HepG2 (cell line): ENCODE measurements around the gene METRN. TPM values are rescaled to one million over a fixed set of nuclear protein-coding genes. Genes with fewer than 3 reads are reported as not detected.
A peak's percentile ranks its signal among the peaks of the same experiment; 100 is the strongest.

Experiments
- AKAP8 ChIP-seq: sonication (generic); formaldehyde crosslinking; IDR thresholded peaks from 2 replicates; pipeline ENCODE4 v1.5.1; 2020; ENCODE audit warnings: mild to moderate bottlenecking, missing genetic modification reagents
- CAMTA2 ChIP-seq: sonication (generic); formaldehyde crosslinking; IDR thresholded peaks from 2 replicates; pipeline ENCODE4 v1.4.0; 2020; ENCODE audit warnings: mild to moderate bottlenecking, missing genetic modification reagents, borderline replicate concordance
- EZH2 ChIP-seq: conservative IDR thresholded peaks from 2 replicates; pipeline ENCODE4 v1.6.1; 2012; ENCODE audit warnings: mild to moderate bottlenecking, low read depth, low read length, moderate library complexity
- FOXM1 ChIP-seq: sonication (generic); formaldehyde crosslinking; IDR thresholded peaks from 2 replicates; pipeline ENCODE4 v1.5.0; 2020; ENCODE audit warnings: missing genetic modification reagents
- KLF9 ChIP-seq: IDR thresholded peaks from 2 replicates; pipeline ENCODE4 v1.6.1; 2016; ENCODE audit warnings: low read depth
- NFE2 ChIP-seq: sonication (generic); formaldehyde crosslinking; IDR thresholded peaks from 2 replicates; pipeline ENCODE4 v1.4.0; 2020; ENCODE audit warnings: missing genetic modification reagents
- PAWR ChIP-seq: sonication (generic); formaldehyde crosslinking; IDR thresholded peaks from 2 replicates; pipeline ENCODE4 v1.4.0; 2020; ENCODE audit warnings: missing genetic modification reagents, mild to moderate bottlenecking, borderline replicate concordance
- PCBP1 ChIP-seq: fragments of 200-400 bp; formaldehyde crosslinking; IDR thresholded peaks from 2 replicates; pipeline ENCODE4 v1.6.1; 2017; ENCODE audit warnings: mild to moderate bottlenecking, low read depth, low read length, borderline replicate concordance
- RAD21 ChIP-seq: fragments of 450-650 bp; formaldehyde crosslinking; IDR thresholded peaks from 2 replicates; pipeline ENCODE4 v1.5.0; 2020; ENCODE audit warnings: mild to moderate bottlenecking
- RXRA ChIP-seq: sonication (generic); formaldehyde crosslinking; IDR thresholded peaks from 2 replicates; pipeline ENCODE4 v1.5.1; 2020; ENCODE audit warnings: missing genetic modification reagents
- SP4 ChIP-seq: sonication (generic); formaldehyde crosslinking; IDR thresholded peaks from 2 replicates; pipeline ENCODE4 v1.8.1; 2023; ENCODE audit warnings: mild to moderate bottlenecking, missing genetic modification reagents
- TFDP1 ChIP-seq: IDR thresholded peaks from 2 replicates; pipeline ENCODE4 v1.6.1; 2016; ENCODE audit warnings: missing compliant biosample characterization, missing genetic modification reagents, borderline replicate concordance
- WIZ ChIP-seq: sonication (generic); formaldehyde crosslinking; IDR thresholded peaks from 2 replicates; pipeline ENCODE4 v1.5.1; 2020; ENCODE audit warnings: mild to moderate bottlenecking, missing genetic modification reagents
- ZBTB43 ChIP-seq: sonication (generic); formaldehyde crosslinking; conservative IDR thresholded peaks from 2 replicates; pipeline ENCODE4 v1.4.0; 2020; ENCODE audit warnings: missing genetic modification reagents
- ZMYM4 ChIP-seq: sonication (generic); formaldehyde crosslinking; IDR thresholded peaks from 2 replicates; pipeline ENCODE4 v1.8.1; 2023; ENCODE audit warnings: mild to moderate bottlenecking, missing genetic modification reagents
- ZNF12 ChIP-seq: sonication (generic); formaldehyde crosslinking; IDR thresholded peaks from 2 replicates; pipeline ENCODE4 v1.5.0; 2020; ENCODE audit warnings: missing genetic modification reagents
- ZNF441 ChIP-seq: sonication (generic); formaldehyde crosslinking; IDR thresholded peaks from 2 replicates; pipeline ENCODE4 v1.7.0; 2021; ENCODE audit warnings: missing genetic modification reagents, borderline replicate concordance
- ZNF576 ChIP-seq: sonication (generic); formaldehyde crosslinking; IDR thresholded peaks from 2 replicates; pipeline ENCODE4 v1.4.0; 2020; ENCODE audit warnings: mild to moderate bottlenecking, missing genetic modification reagents
- ZNF770 ChIP-seq: sonication (generic); formaldehyde crosslinking; IDR thresholded peaks from 2 replicates; pipeline ENCODE4 v1.5.0; 2020; ENCODE audit warnings: mild to moderate bottlenecking, missing genetic modification reagents
- ZNF773 ChIP-seq: sonication (generic); formaldehyde crosslinking; IDR thresholded peaks from 2 replicates; pipeline ENCODE4 v1.4.0; 2020; ENCODE audit warnings: missing genetic modification reagents, borderline replicate concordance
- ZSCAN25 ChIP-seq: sonication (generic); formaldehyde crosslinking; IDR thresholded peaks from 2 replicates; pipeline ENCODE4 v1.8.0; 2022; ENCODE audit warnings: mild to moderate bottlenecking, missing genetic modification reagents
- polyA plus RNA-seq, 8 experiments: library from polyadenylated mRNA; depleted of rRNA in 3 of 8; stranded (reverse) in 7 of 8; unstranded in 1 of 8; fragments of >200 nt; fragmentation: Illumina TruSeq in 4 of 8; extraction: Trizol in 4 of 8; gene quantifications; 2 replicates each; pipeline versions ENCODE4 v1.2.1 to v1.2.3, GENCODE V29; 2011 to 2016; ENCODE audit warnings: low read depth in 4 of 8, missing spikeins in 1 of 8, mixed read lengths in 1 of 8; ENCODE audit not compliant: insufficient read depth in 1 of 8
- total RNA-seq, 5 experiments: library from RNA; depleted of rRNA; stranded (reverse); fragments of >200 nt; fragmentation: Illumina TruSeq; extraction: Trizol; gene quantifications; 2 replicates each; pipeline ENCODE4 v1.2.3, GENCODE V29; 2016; ENCODE audit warnings: low read depth in 1 of 5
- TF ChIP-seq, protein P1 (sequence below): sonication (generic); formaldehyde crosslinking; IDR thresholded peaks from 2 replicates; pipeline ENCODE4 v1.5.1; 2020; ENCODE audit warnings: mild to moderate bottlenecking, missing genetic modification reagents, moderate library complexity
- TF ChIP-seq, protein P2 (sequence below): sonication (generic); formaldehyde crosslinking; IDR thresholded peaks from 2 replicates; pipeline ENCODE4 v1.4.0; 2020; ENCODE audit warnings: missing genetic modification reagents

The METRN gene
- total and polyA plus RNA-seq, 2 of the 13 experiments (the other 11 are each of a cell fraction or from before 2014, with no cell fraction given) = 25.5 to 46.1 TPM

- TF ChIP-seq, protein P1, sequence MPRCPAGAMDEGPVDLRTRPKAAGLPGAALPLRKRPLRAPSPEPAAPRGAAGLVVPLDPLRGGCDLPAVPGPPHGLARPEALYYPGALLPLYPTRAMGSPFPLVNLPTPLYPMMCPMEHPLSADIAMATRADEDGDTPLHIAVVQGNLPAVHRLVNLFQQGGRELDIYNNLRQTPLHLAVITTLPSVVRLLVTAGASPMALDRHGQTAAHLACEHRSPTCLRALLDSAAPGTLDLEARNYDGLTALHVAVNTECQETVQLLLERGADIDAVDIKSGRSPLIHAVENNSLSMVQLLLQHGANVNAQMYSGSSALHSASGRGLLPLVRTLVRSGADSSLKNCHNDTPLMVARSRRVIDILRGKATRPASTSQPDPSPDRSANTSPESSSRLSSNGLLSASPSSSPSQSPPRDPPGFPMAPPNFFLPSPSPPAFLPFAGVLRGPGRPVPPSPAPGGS (CRISPR knock-in tag) = no peak
- TF ChIP-seq ZNF12 (CRISPR knock-in tag) (no peak), ZMYM4 (CRISPR knock-in tag) (no peak), ZNF773 (no peak), RAD21 (CRISPR knock-in tag) (no peak), FOXM1 (CRISPR knock-in tag) (no peak), PCBP1 (0 out of 2 replicates have a peak, but pooled peaks have one; percentile 18), ZNF441 (CRISPR knock-in tag) (no peak), ZBTB43 (CRISPR knock-in tag) (no peak), ZSCAN25 (CRISPR knock-in tag) (no peak), ZNF576 (CRISPR knock-in tag) (no peak), KLF9 (CRISPR knock-in tag) (no peak), PAWR (no peak), NFE2 (CRISPR knock-in tag) (no peak), RXRA (CRISPR knock-in tag) (no peak), CAMTA2 (CRISPR knock-in tag) (no peak), WIZ (CRISPR knock-in tag) (no peak), ZNF770 (CRISPR knock-in tag) (no peak), SP4 (CRISPR knock-in tag) (0 out of 2 replicates have a peak, but pooled peaks have one; percentile 19), TFDP1 (CRISPR knock-in tag) (no peak), AKAP8 (CRISPR knock-in tag) (peak; percentile 82), EZH2 (no peak)
- TF ChIP-seq, protein P2, sequence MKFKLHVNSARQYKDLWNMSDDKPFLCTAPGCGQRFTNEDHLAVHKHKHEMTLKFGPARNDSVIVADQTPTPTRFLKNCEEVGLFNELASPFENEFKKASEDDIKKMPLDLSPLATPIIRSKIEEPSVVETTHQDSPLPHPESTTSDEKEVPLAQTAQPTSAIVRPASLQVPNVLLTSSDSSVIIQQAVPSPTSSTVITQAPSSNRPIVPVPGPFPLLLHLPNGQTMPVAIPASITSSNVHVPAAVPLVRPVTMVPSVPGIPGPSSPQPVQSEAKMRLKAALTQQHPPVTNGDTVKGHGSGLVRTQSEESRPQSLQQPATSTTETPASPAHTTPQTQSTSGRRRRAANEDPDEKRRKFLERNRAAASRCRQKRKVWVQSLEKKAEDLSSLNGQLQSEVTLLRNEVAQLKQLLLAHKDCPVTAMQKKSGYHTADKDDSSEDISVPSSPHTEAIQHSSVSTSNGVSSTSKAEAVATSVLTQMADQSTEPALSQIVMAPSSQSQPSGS (CRISPR knock-in tag) = no peak
Measured at GRCh38 chr16:728131-728889, 13.4 kb downstream of the METRN start (continued).
